ENCODE results near the gene MATCAP1. TPM values are rescaled to one million over a fixed set of nuclear protein-coding genes. Genes with fewer than 3 reads are reported as not detected.

Gene MATCAP1
- total RNA-seq, 1 donor from 2014 or later, result 14.5 TPM

GRCh38 chr16:67208154-67208896, 24.6 kb upstream of the MATCAP1 start:
- DNase-seq (ENCODE audit: low spot score), result no peak

- DNase-seq (ENCODE audit: low spot score), result no peak
Measured at GRCh38 chr16:67207249-67208091, 23.7 kb upstream of the MATCAP1 start.

- no peak for DNase-seq (ENCODE audit: low spot score)
Measured at GRCh38 chr16:67206838-67207248, 23.1 kb upstream of the MATCAP1 start.

- DNase-seq (ENCODE audit: low spot score), result no peak
Measured at GRCh38 chr16:67206129-67206837, 22.5 kb upstream of the MATCAP1 start.

- DNase-seq (ENCODE audit: low spot score), result no peak
Measured at GRCh38 chr16:67204076-67204475, 20.3 kb upstream of the MATCAP1 start.

- no peak for DNase-seq (ENCODE audit: low spot score)
Measured at GRCh38 chr16:67202956-67203493, 19.3 kb upstream of the MATCAP1 start.

- no peak for DNase-seq (ENCODE audit: low spot score)
Measured at GRCh38 chr16:67202426-67202825, 18.7 kb upstream of the MATCAP1 start.

- DNase-seq (ENCODE audit: low spot score), result no peak
Measured at GRCh38 chr16:67201411-67202345, 17.9 kb upstream of the MATCAP1 start.

- DNase-seq (ENCODE audit: low spot score), result no peak
Measured at GRCh38 chr16:67200491-67200890, 16.7 kb upstream of the MATCAP1 start.

- DNase-seq (ENCODE audit: low spot score), result no peak
Measured at GRCh38 chr16:67199808-67200198, 16.0 kb upstream of the MATCAP1 start.

GRCh38 chr16:67199011-67199807, 15.4 kb upstream of the MATCAP1 start, which contains the start of gene ELMO3:
ELMO3 (plus strand) TSS chr16:67199131; CDS start chr16:67199327, 196 bp downstream.
- no peak for DNase-seq (ENCODE audit: low spot score)

GRCh38 chr16:67198238-67198734, 14.5 kb upstream of the MATCAP1 start:
- no peak for DNase-seq (ENCODE audit: low spot score)

- DNase-seq (ENCODE audit: low spot score), result no peak
Measured at GRCh38 chr16:67197704-67198103, 13.9 kb upstream of the MATCAP1 start.

GRCh38 chr16:67196881-67197280, 13.1 kb upstream of the MATCAP1 start:
- no peak for DNase-seq (ENCODE audit: low spot score)

- no peak for DNase-seq (ENCODE audit: low spot score)
Measured at GRCh38 chr16:67195676-67196075, 11.9 kb upstream of the MATCAP1 start.

- no peak for DNase-seq (ENCODE audit: low spot score)
Measured at GRCh38 chr16:67194260-67194659, 10.5 kb upstream of the MATCAP1 start.

- no peak for DNase-seq (ENCODE audit: low spot score)
Measured at GRCh38 chr16:67193536-67193935, 9.8 kb upstream of the MATCAP1 start.

GRCh38 chr16:67192781-67193361, 9.1 kb upstream of the MATCAP1 start:
- no peak for DNase-seq (ENCODE audit: low spot score)

All from mesenteric fat pad (tissue), 1 donor.